DND-41 (cell line): ENCODE results near the gene ADAMTS16.

Experiments used
- ATAC-seq: fragments of 200-7000 bp; cut with Tn5 transposase; 3 replicates; pipeline ENCODE4 v1.9.1; 2021; ENCODE audit warnings: low read depth; ENCODE audit not compliant: insufficient read depth
- DNase-seq: peaks from one replicate; pipeline ENCODE4 v3.0.0-alpha.2; 2020
- H2AFZ ChIP-seq: 2 replicates; pipeline ENCODE4 v1.6.0; 2012; ENCODE audit warnings: low read depth, low read length
- H3K27ac ChIP-seq: 2 replicates; pipeline ENCODE4 v1.5.1; 2012; ENCODE audit warnings: low read length, inconsistent platforms
- H3K27me3 ChIP-seq: fragments of 200-600 bp; sonication (generic); 2 replicates; pipeline ENCODE4 v1.6.0; 2012; ENCODE audit warnings: low read length, mild to moderate bottlenecking, inconsistent platforms; ENCODE audit not compliant: insufficient read depth, poor library complexity
- H3K36me3 ChIP-seq: 2 replicates; pipeline ENCODE4 v1.5.1; 2012; ENCODE audit warnings: low read length, inconsistent platforms; ENCODE audit not compliant: insufficient read depth
- H3K4me1 ChIP-seq: 2 replicates; pipeline ENCODE4 v1.5.1; 2012; ENCODE audit warnings: mild to moderate bottlenecking, low read length; ENCODE audit not compliant: insufficient read depth
- H3K4me2 ChIP-seq: 2 replicates; pipeline ENCODE4 v1.6.0; 2012; ENCODE audit warnings: mild to moderate bottlenecking, moderate library complexity, low read length, inconsistent platforms; ENCODE audit not compliant: insufficient read depth
- H3K4me3 ChIP-seq, 2 experiments: fragments of 200-600 bp in 1 of 2; shearing (Covaris generic) in 1 of 2; 2 replicates each; pipeline ENCODE4 v1.5.1; 2012 to 2016; ENCODE audit warnings: inconsistent platforms in 2 of 2, low read length in 2 of 2, mild to moderate bottlenecking in 2 of 2, low read depth in 1 of 2, moderate library complexity in 1 of 2
- H3K79me2 ChIP-seq: 2 replicates; pipeline ENCODE4 v1.6.0; 2012; ENCODE audit warnings: low read length, inconsistent platforms; ENCODE audit not compliant: insufficient read depth
- H3K9ac ChIP-seq: 2 replicates; pipeline ENCODE4 v1.6.0; 2012; ENCODE audit warnings: low read depth, mild to moderate bottlenecking, inconsistent platforms, low read length, moderate library complexity
- H3K9me3 ChIP-seq: 2 replicates; pipeline ENCODE4 v1.5.1; 2012; ENCODE audit warnings: low read length, moderate library complexity, mild to moderate bottlenecking, inconsistent platforms; ENCODE audit not compliant: insufficient read depth, severe bottlenecking
- H4K20me1 ChIP-seq: 2 replicates; pipeline ENCODE4 v1.6.0; 2012; ENCODE audit warnings: low read length; ENCODE audit not compliant: insufficient read depth
- CTCF ChIP-seq: IDR thresholded peaks from 2 replicates; pipeline ENCODE4 v1.5.1; 2012; ENCODE audit warnings: borderline replicate concordance, low read length, moderate library complexity, mild to moderate bottlenecking; ENCODE audit not compliant: poor library complexity, severe bottlenecking; ENCODE audit errors: extremely low read depth
- EZH2 ChIP-seq: IDR thresholded peaks from 3 replicates; pipeline ENCODE4 v1.6.1; 2012; ENCODE audit warnings: borderline replicate concordance, low read depth, mild to moderate bottlenecking, moderate library complexity, low read length, inconsistent platforms; ENCODE audit not compliant: severe bottlenecking

The ADAMTS16 gene

GRCh38 chr5:5165541-5166002 lies 25.4 kb downstream of the ADAMTS16 start:
- TF ChIP-seq EZH2 (no peak), CTCF (no peak)
- H3K27me3 ChIP-seq, result peaks cover 13% of the 10 kb centered on the region
- no peak overlapping the region for H3K9ac ChIP-seq
- H3K79me2 ChIP-seq, result no peaks in the 10 kb centered on the region
- H3K9me3 ChIP-seq, result no peaks in the 10 kb centered on the region
- no peaks in the 10 kb centered on the region for H3K4me1 ChIP-seq
- ATAC-seq (no peak), DNase-seq (no peak)
- H3K4me3 ChIP-seq, result no peak overlapping the region
- no peaks in the 10 kb centered on the region for H3K36me3 ChIP-seq
- no peak overlapping the region for H2AFZ ChIP-seq
- no peak overlapping the region for H3K27ac ChIP-seq
- H3K4me2 ChIP-seq, result no peak overlapping the region
- H4K20me1 ChIP-seq, result no peaks in the 10 kb centered on the region

GRCh38 chr5:5169466-5169865 lies 29.3 kb downstream of the ADAMTS16 start:
- Histone ChIP-seq H3K4me1 (no peaks in the 10 kb centered on the region), H4K20me1 (no peaks in the 10 kb centered on the region), H3K4me2 (no peak overlapping the region), H2AFZ (no peak overlapping the region), H3K4me3 (no peak overlapping the region), H3K9ac (no peak overlapping the region), H3K36me3 (no peaks in the 10 kb centered on the region), H3K9me3 (no peaks in the 10 kb centered on the region), H3K27ac (no peak overlapping the region), H3K27me3 (peaks cover 9% of the 10 kb centered on the region), H3K79me2 (no peaks in the 10 kb centered on the region)
- TF ChIP-seq CTCF (no peak), EZH2 (no peak)
- ATAC-seq (no peak), DNase-seq (no peak)

DNA sequence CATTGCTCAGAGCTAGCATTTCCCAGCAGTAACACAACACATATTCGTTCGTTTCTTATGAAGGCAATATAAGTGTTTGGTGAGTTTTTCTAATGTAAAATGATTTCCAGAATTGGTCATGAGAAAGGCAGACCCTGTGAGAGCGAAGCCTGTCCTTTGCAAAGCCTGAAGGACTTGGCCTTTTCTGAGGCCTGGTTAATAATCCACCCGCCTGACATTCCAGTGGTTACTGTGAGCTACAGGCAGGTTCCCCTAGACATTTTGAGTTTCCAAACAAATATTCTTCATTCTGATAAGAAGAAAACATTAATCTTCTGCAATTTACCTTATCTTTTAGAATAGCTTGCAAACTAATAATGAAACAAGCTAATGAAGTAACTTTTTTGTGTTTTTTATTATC lies 38.0 kb downstream of the ADAMTS16 start:
- no peak overlapping the region for H3K9ac ChIP-seq
- H3K27me3 ChIP-seq, result no peaks in the 10 kb centered on the region
- no peak overlapping the region for H2AFZ ChIP-seq
- no peaks in the 10 kb centered on the region for H3K36me3 ChIP-seq
- ATAC-seq (no peak), DNase-seq (no peak)
- no peaks in the 10 kb centered on the region for H3K79me2 ChIP-seq
- no peak for TF ChIP-seq EZH2
- TF ChIP-seq CTCF, result no peak
- no peaks in the 10 kb centered on the region for H4K20me1 ChIP-seq
- H3K9me3 ChIP-seq, result no peaks in the 10 kb centered on the region
- no peaks in the 10 kb centered on the region for H3K4me1 ChIP-seq
- no peak overlapping the region for H3K4me2 ChIP-seq
- no peak overlapping the region for H3K27ac ChIP-seq
- no peak overlapping the region for H3K4me3 ChIP-seq

GRCh38 chr5:5178580-5178979 lies 38.5 kb downstream of the ADAMTS16 start:
- TF ChIP-seq EZH2 (no peak), CTCF (no peak)
- H2AFZ ChIP-seq, result no peak overlapping the region
- no peaks in the 10 kb centered on the region for H3K9me3 ChIP-seq
- H3K36me3 ChIP-seq, result no peaks in the 10 kb centered on the region
- no peaks in the 10 kb centered on the region for H3K4me1 ChIP-seq
- H3K4me3 ChIP-seq, result no peak overlapping the region
- H3K79me2 ChIP-seq, result no peaks in the 10 kb centered on the region
- no peak overlapping the region for H3K9ac ChIP-seq
- no peaks in the 10 kb centered on the region for H4K20me1 ChIP-seq
- no peak overlapping the region for H3K27ac ChIP-seq
- H3K27me3 ChIP-seq, result no peaks in the 10 kb centered on the region
- DNase-seq, result no peak
- H3K4me2 ChIP-seq, result no peak overlapping the region
- ATAC-seq, result no peak
